GM15510 (cell line): ENCODE results near the gene PIEZO1.

ENCODE experiments used
- POLR2A ChIP-seq: IDR thresholded peaks from 3 replicates; pipeline ENCODE4 v1.6.1; 2011; ENCODE audit warnings: borderline replicate concordance; ENCODE audit not compliant: insufficient read length; ENCODE audit errors: extremely low read depth

PIEZO1 gene

GRCh38 chr16:88810912-88811768 lies 26.1 kb upstream of the PIEZO1 start:
- peak; percentile 67 for TF ChIP-seq POLR2A

GRCh38 chr16:88810166-88810911 lies 25.3 kb upstream of the PIEZO1 start:
- no peak for TF ChIP-seq POLR2A

GRCh38 chr16:88809676-88810165 lies 24.7 kb upstream of the PIEZO1 start:
- TF ChIP-seq POLR2A: no peak

GRCh38 chr16:88809068-88809675 lies 24.2 kb upstream of the PIEZO1 start:
- TF ChIP-seq POLR2A: no peak

- TF ChIP-seq POLR2A: peak; percentile 12
Measured at GRCh38 chr16:88807626-88808453, 22.8 kb upstream of the PIEZO1 start.

- TF ChIP-seq POLR2A: peak; percentile 27
Measured at GRCh38 chr16:88807142-88807625, 22.2 kb upstream of the PIEZO1 start.

GRCh38 chr16:88806491-88807111 lies 21.6 kb upstream of the PIEZO1 start:
- TF ChIP-seq POLR2A: no peak

GRCh38 chr16:88805887-88806393 lies 20.9 kb upstream of the PIEZO1 start:
- TF ChIP-seq POLR2A: no peak

- no peak for TF ChIP-seq POLR2A
Measured at GRCh38 chr16:88805340-88805715, 20.3 kb upstream of the PIEZO1 start.

- TF ChIP-seq POLR2A: no peak
Measured at GRCh38 chr16:88804552-88805339, 19.7 kb upstream of the PIEZO1 start.

GRCh38 chr16:88804173-88804551 lies 19.1 kb upstream of the PIEZO1 start:
- TF ChIP-seq POLR2A: peak; percentile 21

- peak; percentile 73 for TF ChIP-seq POLR2A
Measured at GRCh38 chr16:88803264-88803987, 18.4 kb upstream of the PIEZO1 start, which contains the start of gene CDT1. Gene CDT1, plus strand, starts transcription at chr16:88803789. Its CDS starts 43 bp downstream, at chr16:88803832.

GRCh38 chr16:88800277-88800592 lies 15.2 kb upstream of the PIEZO1 start:
- TF ChIP-seq POLR2A: no peak
